GM19468 (cell line): ENCODE measurements around the gene TICAM2.
A peak's percentile ranks its signal among the peaks of the same experiment; 100 is the strongest.
"Not testable (repeated sequence)": the region's sequence is repeated elsewhere in the genome, so short reads cannot be mapped to it uniquely, and the experiment has no call there.

Source experiments
- ATAC-seq: cut with Tn5 transposase; IDR thresholded peaks from one replicate; pipeline ENCODE4 v1.9.1; 2021; ENCODE audit warnings: mild to moderate bottlenecking, moderate library complexity, moderate number of reproducible peaks; ENCODE audit not compliant: unreplicated experiment; ENCODE audit errors: extremely low read depth

Gene TICAM2

GRCh38 chr5:115601701-115602590 lies at the start of gene TICAM2:
TICAM2 (minus strand) TSS chr5:115602479; CDS start chr5:115581256, 21,223 bp downstream.
- ATAC-seq: peak; percentile 78

- no peak for ATAC-seq
Observed at GRCh38 chr5:115649541-115649940, 47.3 kb upstream of the TICAM2 start.

GRCh38 chr5:115648056-115648455 lies 45.8 kb upstream of the TICAM2 start:
- ATAC-seq: no peak

GRCh38 chr5:115645386-115645785 lies 43.1 kb upstream of the TICAM2 start:
- ATAC-seq: not testable (repeated sequence)

GRCh38 chr5:115644046-115644445 lies 41.8 kb upstream of the TICAM2 start:
- no peak for ATAC-seq

GRCh38 chr5:115641948-115642347 lies 39.7 kb upstream of the TICAM2 start:
- no peak for ATAC-seq

GRCh38 chr5:115640274-115640673 lies 38.0 kb upstream of the TICAM2 start:
- no peak for ATAC-seq

GRCh38 chr5:115639377-115639776 lies 37.1 kb upstream of the TICAM2 start:
- ATAC-seq: no peak

- no peak for ATAC-seq
Observed at GRCh38 chr5:115637507-115637906, 35.2 kb upstream of the TICAM2 start.

GRCh38 chr5:115636008-115636407 lies 33.7 kb upstream of the TICAM2 start:
- ATAC-seq: no peak

- peak; percentile 43 for ATAC-seq
Observed at GRCh38 chr5:115634343-115635132, 32.3 kb upstream of the TICAM2 start.

- no peak for ATAC-seq
Observed at GRCh38 chr5:115629903-115630302, 27.6 kb upstream of the TICAM2 start.

- ATAC-seq: no peak
Observed at GRCh38 chr5:115627295-115627865, 25.1 kb upstream of the TICAM2 start.

- peak; percentile 4 for ATAC-seq
Observed at GRCh38 chr5:115626445-115626823, 24.2 kb upstream of the TICAM2 start.

- peak; percentile 87 for ATAC-seq
Observed at GRCh38 chr5:115625579-115626444, 23.5 kb upstream of the TICAM2 start, which contains the start of gene TMED7. TMED7 (minus strand) TSS chr5:115626036; CDS start chr5:115625792, 244 bp downstream.

GRCh38 chr5:115624994-115625393 lies 22.7 kb upstream of the TICAM2 start:
- no peak for ATAC-seq

GRCh38 chr5:115623658-115624057 lies 21.4 kb upstream of the TICAM2 start:
- ATAC-seq: no peak

- ATAC-seq: no peak
Observed at GRCh38 chr5:115621365-115621900, 19.2 kb upstream of the TICAM2 start.

GRCh38 chr5:115616892-115617291 lies 14.6 kb upstream of the TICAM2 start:
- ATAC-seq: no peak

- ATAC-seq: no peak
Observed at GRCh38 chr5:115616472-115616871, 14.2 kb upstream of the TICAM2 start.
